HCT116 (cell line): ENCODE measurements around the gene NAB1. TPM values are rescaled to one million over a fixed set of nuclear protein-coding genes. Genes with fewer than 3 reads are reported as not detected.
"Not testable (repeated sequence)": the region's sequence is repeated elsewhere in the genome, so short reads cannot be mapped to it uniquely, and the experiment has no call there.

ENCODE experiments used
- ATAC-seq: fragments of 200-7000 bp; cut with Tn5 transposase; 2 replicates; pipeline ENCODE4 v1.9.1; 2020; ENCODE audit warnings: mild to moderate bottlenecking, moderate library complexity
- BruUV-seq: library from RNA; stranded (reverse); fragments of 400-500 nt; replicated peaks from 2 replicates; lab custom pipeline; 2021; lab: Mats Ljungman, UMichigan
- CTCF ChIA-PET: fragments of 300-600 bp; sonication (Branson Sonifier 250); formaldehyde crosslinking; loops from one replicate; lab custom pipeline; 2021; ENCODE audit warnings: antibody characterized with exemption; lab: Charles Lee
- POLR2A ChIA-PET: fragments of 300-600, 350-600 bp; sonication (Branson Sonifier 250); formaldehyde crosslinking; loops from one replicate; lab custom pipeline; 2021; ENCODE audit warnings: antibody characterized with exemption; lab: Charles Lee
- RAD21 ChIA-PET, 2 experiments: fragments of 300-600 bp; sonication (Branson Sonifier 250); formaldehyde crosslinking; loops; one replicate each; lab custom pipeline; 2023; ENCODE audit warnings: low total read pairs in 2 of 2; ENCODE audit not compliant: uncharacterized antibody in 2 of 2, unreplicated experiment in 2 of 2, low non-redundant PET in 1 of 2; lab: Charles Lee
- DNase-seq: peaks from one replicate; pipeline ENCODE4 v3.0.0-alpha.2; 2010; ENCODE audit warnings: low read depth, low spot score
- H2AFZ ChIP-seq: fragments of 200-600 bp; shearing (Covaris generic), sonication (generic); 2 replicates; pipeline ENCODE4 v1.6.1; 2017; ENCODE audit warnings: low read depth, mixed run types, mixed read lengths, antibody characterized with exemption, low read length; ENCODE audit not compliant: poor library complexity, severe bottlenecking
- H3K27ac ChIP-seq: 2 replicates; pipeline ENCODE4 v1.5.1; 2012; ENCODE audit warnings: low read depth, low read length
- H3K27me3 ChIP-seq: fragments of 200-600 bp; sonication (generic); 2 replicates; pipeline ENCODE4 v1.6.1; 2016; ENCODE audit warnings: mixed run types, low read length, mixed read lengths; ENCODE audit not compliant: insufficient read depth
- H3K36me3 ChIP-seq, 2 experiments: fragments of 200-500 bp in 1 of 2; fragments of 200-600 bp in 1 of 2; sonication (Bioruptor generic) in 1 of 2; sonication (generic) in 1 of 2; 2 replicates each; pipeline versions ENCODE4 v1.5.1 to v1.6.1; 2014 to 2016; ENCODE audit warnings: low read length in 2 of 2, inconsistent platforms in 1 of 2, mixed read lengths in 1 of 2, mixed run types in 1 of 2; ENCODE audit not compliant: insufficient read depth in 2 of 2, control insufficient read depth in 1 of 2
- H3K4me1 ChIP-seq, 2 experiments: fragments of 200-600 bp in 1 of 2; sonication (generic) in 1 of 2; 2 replicates each; pipeline versions ENCODE4 v1.5.1 to v1.6.1; 2012 to 2017; ENCODE audit warnings: low read length in 2 of 2, inconsistent platforms in 1 of 2, mild to moderate bottlenecking in 1 of 2, mixed read lengths in 1 of 2, mixed run types in 1 of 2, moderate library complexity in 1 of 2; ENCODE audit not compliant: insufficient read depth in 2 of 2, control insufficient read depth in 1 of 2
- H3K4me2 ChIP-seq: fragments of 200-600 bp; sonication (generic); 2 replicates; pipeline ENCODE4 v1.6.1; 2017; ENCODE audit warnings: mixed run types, low read length, mixed read lengths
- H3K4me3 ChIP-seq, 2 experiments: fragments of 200-600 bp in 1 of 2; sonication (generic) in 1 of 2; replicated peaks in 1 of 2; 2 replicates each; pipeline ENCODE4 v1.5.1; 2011 to 2016; ENCODE audit warnings: low read length in 2 of 2, control low read depth in 1 of 2, low read depth in 1 of 2, mild to moderate bottlenecking in 1 of 2, mixed read lengths in 1 of 2, mixed run types in 1 of 2
- H3K79me2 ChIP-seq: fragments of 200-600 bp; sonication (generic); 2 replicates; pipeline ENCODE4 v1.6.1; 2017; ENCODE audit warnings: mild to moderate bottlenecking, mixed run types, low read length, moderate library complexity, mixed read lengths; ENCODE audit not compliant: insufficient read depth
- H3K9ac ChIP-seq: fragments of 200-600 bp; sonication (generic); 2 replicates; pipeline ENCODE4 v1.6.1; 2016; ENCODE audit warnings: low read length, mixed read lengths
- H3K9me2 ChIP-seq: fragments of 200-600 bp; sonication (generic), shearing (Covaris generic); 2 replicates; pipeline ENCODE4 v1.6.1; 2017; ENCODE audit warnings: mixed run types, mild to moderate bottlenecking, moderate library complexity; ENCODE audit not compliant: insufficient read depth
- H3K9me3 ChIP-seq, 2 experiments: fragments of 200-500 bp in 1 of 2; fragments of 200-600 bp in 1 of 2; sonication (Bioruptor generic) in 1 of 2; sonication (generic) in 1 of 2; 2 replicates each; pipeline ENCODE4 v1.6.1; 2014 to 2017; ENCODE audit warnings: low read length in 2 of 2, mixed read lengths in 2 of 2, inconsistent platforms in 1 of 2, low read depth in 1 of 2, mild to moderate bottlenecking in 1 of 2, mixed run types in 1 of 2, moderate library complexity in 1 of 2; ENCODE audit not compliant: control insufficient read depth in 1 of 2, insufficient read depth in 1 of 2
- H4K20me1 ChIP-seq: fragments of 200-600 bp; sonication (generic), shearing (Covaris generic); 2 replicates; pipeline ENCODE4 v1.6.1; 2017; ENCODE audit warnings: mixed run types, mild to moderate bottlenecking, moderate library complexity; ENCODE audit not compliant: insufficient read depth
- CEBPB ChIP-seq: IDR thresholded peaks from 2 replicates; pipeline ENCODE4 v1.6.1; 2012; ENCODE audit warnings: low read depth
- CTCF ChIP-seq, 3 experiments: fragments of 200-600 bp in 1 of 3; sonication (generic) in 1 of 3; IDR thresholded peaks in 2 of 3; conservative IDR thresholded peaks in 1 of 3; 2 replicates each; pipeline ENCODE4 v1.5.1; 2012 to 2017; ENCODE audit warnings: low read depth in 2 of 3, low read length in 2 of 3, antibody characterized with exemption in 1 of 3, borderline replicate concordance in 1 of 3, control low read depth in 1 of 3, mild to moderate bottlenecking in 1 of 3, mixed read lengths in 1 of 3, mixed run types in 1 of 3, moderate library complexity in 1 of 3; ENCODE audit not compliant: insufficient read depth in 1 of 3
- intact Hi-C: fragments of 100-400 bp; cut with micrococcal nuclease; formaldehyde crosslinking; loops from 2 replicates; pipeline ENCODE4 v1.10.0; 2022
- total RNA-seq: library from RNA; stranded (reverse); gene quantifications from one replicate; pipeline ENCODE4 v1.2.1, GENCODE V29; 2021; ENCODE audit not compliant: unreplicated experiment
- TF ChIP-seq, protein P1 (sequence below): IDR thresholded peaks from 2 replicates; pipeline ENCODE4 v1.6.1; 2012; ENCODE audit warnings: low read depth

NAB1 gene
- total RNA-seq, 1 experiment from 2014 or later: 43.8 TPM

DNA sequence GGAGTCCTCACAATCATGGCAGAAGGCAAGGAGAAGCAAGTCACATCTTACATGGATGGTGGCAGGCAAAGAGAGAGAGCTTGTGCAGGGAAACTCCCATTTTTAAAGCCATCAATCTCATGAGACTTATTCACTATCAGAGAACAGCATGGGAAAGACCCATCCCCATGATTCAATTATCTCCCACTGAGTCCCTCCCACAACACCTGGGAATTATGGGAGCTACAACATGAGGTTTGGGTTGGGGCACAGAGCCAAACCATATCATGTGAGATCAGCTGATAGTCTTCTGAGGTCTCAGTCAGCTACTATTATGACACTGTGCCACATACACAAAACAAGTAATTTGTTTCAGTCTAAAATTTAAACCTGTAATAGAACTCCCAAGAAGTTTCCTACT is 59.8 kb downstream of the NAB1 start:
- H3K79me2 ChIP-seq, H2AFZ ChIP-seq, H3K27ac ChIP-seq, H3K9me3 ChIP-seq, H3K9ac ChIP-seq, RAD21 ChIA-PET, ATAC-seq, DNase-seq, H3K4me3 ChIP-seq, H3K36me3 ChIP-seq, intact Hi-C loops, H3K27me3 ChIP-seq, H3K4me1 ChIP-seq, H4K20me1 ChIP-seq, H3K4me2 ChIP-seq, BruUV-seq, POLR2A ChIA-PET, H3K9me2 ChIP-seq, CTCF ChIA-PET: not testable (repeated sequence)

DNA sequence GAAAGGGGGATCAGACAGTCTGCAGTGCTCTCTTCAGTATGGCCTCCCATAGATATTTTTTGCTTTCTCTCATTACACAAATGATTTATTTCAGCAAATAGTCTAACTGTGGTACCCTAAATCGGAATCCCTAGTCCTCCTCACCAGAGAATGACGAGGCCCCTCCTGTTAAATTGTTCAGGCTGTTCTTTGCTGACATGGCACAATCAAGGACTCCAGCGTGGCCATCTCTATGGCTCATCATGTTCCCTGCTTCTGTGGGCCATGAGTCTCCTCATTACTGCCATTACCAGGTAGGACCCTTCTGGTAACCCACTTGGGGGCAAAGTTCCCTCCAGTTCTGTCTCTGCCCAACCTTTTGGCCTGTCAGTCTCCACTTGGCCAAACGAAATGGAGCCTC is 62.2 kb downstream of the NAB1 start:
- Histone ChIP-seq H4K20me1 (no peaks in the 10 kb centered on the region), H3K27me3 (no peaks in the 10 kb centered on the region), H3K4me2 (no peak overlapping the region), H2AFZ (no peak overlapping the region), H3K36me3 (no peaks in the 10 kb centered on the region), H3K9me2 (no peaks in the 10 kb centered on the region), H3K4me3 (no peak overlapping the region), H3K79me2 (no peaks in the 10 kb centered on the region), H3K9ac (no peak overlapping the region), H3K27ac (no peak overlapping the region), H3K9me3 (no peaks in the 10 kb centered on the region), H3K4me1 (peaks cover 0 to 15% of the 10 kb centered on the region in 2 experiments; a peak in 2 of 4 replicates)
- no peak for ATAC-seq
- BruUV-seq: no TSS peak
- ChIA-PET RAD21 (no interaction called here), CTCF (no interaction called here), POLR2A (no interaction called here)
- intact Hi-C loops: no loop called here
- DNase-seq: no peak
- TF ChIP-seq CEBPB: no peak
- TF ChIP-seq, protein P1, sequence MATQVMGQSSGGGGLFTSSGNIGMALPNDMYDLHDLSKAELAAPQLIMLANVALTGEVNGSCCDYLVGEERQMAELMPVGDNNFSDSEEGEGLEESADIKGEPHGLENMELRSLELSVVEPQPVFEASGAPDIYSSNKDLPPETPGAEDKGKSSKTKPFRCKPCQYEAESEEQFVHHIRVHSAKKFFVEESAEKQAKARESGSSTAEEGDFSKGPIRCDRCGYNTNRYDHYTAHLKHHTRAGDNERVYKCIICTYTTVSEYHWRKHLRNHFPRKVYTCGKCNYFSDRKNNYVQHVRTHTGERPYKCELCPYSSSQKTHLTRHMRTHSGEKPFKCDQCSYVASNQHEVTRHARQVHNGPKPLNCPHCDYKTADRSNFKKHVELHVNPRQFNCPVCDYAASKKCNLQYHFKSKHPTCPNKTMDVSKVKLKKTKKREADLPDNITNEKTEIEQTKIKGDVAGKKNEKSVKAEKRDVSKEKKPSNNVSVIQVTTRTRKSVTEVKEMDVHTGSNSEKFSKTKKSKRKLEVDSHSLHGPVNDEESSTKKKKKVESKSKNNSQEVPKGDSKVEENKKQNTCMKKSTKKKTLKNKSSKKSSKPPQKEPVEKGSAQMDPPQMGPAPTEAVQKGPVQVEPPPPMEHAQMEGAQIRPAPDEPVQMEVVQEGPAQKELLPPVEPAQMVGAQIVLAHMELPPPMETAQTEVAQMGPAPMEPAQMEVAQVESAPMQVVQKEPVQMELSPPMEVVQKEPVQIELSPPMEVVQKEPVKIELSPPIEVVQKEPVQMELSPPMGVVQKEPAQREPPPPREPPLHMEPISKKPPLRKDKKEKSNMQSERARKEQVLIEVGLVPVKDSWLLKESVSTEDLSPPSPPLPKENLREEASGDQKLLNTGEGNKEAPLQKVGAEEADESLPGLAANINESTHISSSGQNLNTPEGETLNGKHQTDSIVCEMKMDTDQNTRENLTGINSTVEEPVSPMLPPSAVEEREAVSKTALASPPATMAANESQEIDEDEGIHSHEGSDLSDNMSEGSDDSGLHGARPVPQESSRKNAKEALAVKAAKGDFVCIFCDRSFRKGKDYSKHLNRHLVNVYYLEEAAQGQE: no peak
- TF ChIP-seq CTCF (IDR thresholded peaks at IDR 0.05 in 2 of 3, conservative IDR thresholded peaks at IDR 0.05 in 1 of 3; ENCODE audit: borderline replicate concordance in 1 of 3, insufficient read depth in 1 of 3, low read depth in 2 of 3, low read length in 2 of 3): no peak
